Endothelial cell of umbilical vein (primary cell): Measurements from ENCODE around the gene PRDM8. TPM values are rescaled to one million over a fixed set of nuclear protein-coding genes. Genes with fewer than 3 reads are reported as not detected.

Experiments used
- BruUV-seq: library from RNA; stranded (reverse); fragments of 400-500 nt; replicated peaks from 2 replicates; lab custom pipeline; 2021; lab: Mats Ljungman, UMichigan
- CTCF ChIA-PET: fragments of 300-600, 350-600 bp; sonication (Branson Sonifier 250); formaldehyde crosslinking; loops from one replicate; lab custom pipeline; 2021; ENCODE audit warnings: antibody characterized with exemption, inconsistent platforms; lab: Charles Lee
- POLR2A ChIA-PET: fragments of 300-600, 350-600 bp; sonication (Branson Sonifier 250); formaldehyde crosslinking; loops from one replicate; lab custom pipeline; 2021; ENCODE audit warnings: antibody characterized with exemption, inconsistent platforms; lab: Charles Lee
- DNase-seq: peaks from one replicate; pipeline ENCODE4 v3.0.0-alpha.2; 2011; ENCODE audit warnings: low read depth, low spot score
- FAIRE-seq: peaks from 2 replicates; lab custom pipeline; 2011; peaks lifted over from hg19 to GRCh38; lab: Jason Lieb, UNC
- H2AFZ ChIP-seq: 2 replicates; pipeline ENCODE4 v1.6.0; 2012; ENCODE audit warnings: low read depth, low read length, control low read depth, inconsistent platforms
- H3K27ac ChIP-seq: 2 replicates; pipeline ENCODE4 v1.5.1; 2011; ENCODE audit warnings: low read depth, mild to moderate bottlenecking, control low read depth, low read length, moderate library complexity; ENCODE audit not compliant: insufficient read depth
- H3K27me3 ChIP-seq, 2 experiments: 2 replicates each; pipeline versions ENCODE4 v1.6.0 to v1.6.1; 2011; ENCODE audit warnings: low read length in 2 of 2, mixed read lengths in 1 of 2; ENCODE audit not compliant: control insufficient read depth in 2 of 2, insufficient read depth in 2 of 2
- H3K36me3 ChIP-seq, 2 experiments: 2 replicates in 1 of 2; 3 replicates in 1 of 2; pipeline ENCODE4 v1.5.1; 2011; ENCODE audit warnings: low read length in 2 of 2, mild to moderate bottlenecking in 1 of 2, moderate library complexity in 1 of 2; ENCODE audit not compliant: control insufficient read depth in 2 of 2, insufficient read depth in 2 of 2; ENCODE audit errors: extremely low read depth in 1 of 2
- H3K4me1 ChIP-seq: 3 replicates; pipeline ENCODE4 v1.5.1; 2011; ENCODE audit warnings: mild to moderate bottlenecking, low read length; ENCODE audit not compliant: control insufficient read depth, insufficient read depth; ENCODE audit errors: extremely low read depth
- H3K4me2 ChIP-seq: 2 replicates; pipeline ENCODE4 v1.6.1; 2011; ENCODE audit warnings: low read length, control low read depth, mixed read lengths; ENCODE audit not compliant: insufficient read depth
- H3K4me3 ChIP-seq, 3 experiments: fragments of 200-600 bp in 1 of 3; sonication (generic), shearing (Covaris generic) in 1 of 3; replicated peaks in 1 of 3; 2 replicates each; pipeline ENCODE4 v1.5.1; 2011 to 2016; ENCODE audit warnings: control low read depth in 3 of 3, low read length in 3 of 3, mild to moderate bottlenecking in 2 of 3, inconsistent platforms in 1 of 3, low read depth in 1 of 3, moderate library complexity in 1 of 3; ENCODE audit not compliant: insufficient read depth in 1 of 3
- H3K79me2 ChIP-seq: 2 replicates; pipeline ENCODE4 v1.6.0; 2012; ENCODE audit warnings: low read length, inconsistent platforms; ENCODE audit not compliant: control insufficient read depth, insufficient read depth
- H3K9ac ChIP-seq: replicated peaks from 2 replicates; pipeline ENCODE3; 2011; ENCODE audit warnings: low read length, control low read depth; ENCODE audit not compliant: insufficient read depth; ENCODE audit errors: extremely low read depth
- H3K9me1 ChIP-seq: replicated peaks from 3 replicates; pipeline ENCODE4 v1.6.0; 2011; ENCODE audit warnings: mild to moderate bottlenecking, low read length; ENCODE audit not compliant: control insufficient read depth, insufficient read depth; ENCODE audit errors: extremely low read depth
- H3K9me3 ChIP-seq: replicated peaks from 2 replicates; pipeline ENCODE4 v1.5.1; 2012; ENCODE audit warnings: low read length, inconsistent platforms; ENCODE audit not compliant: control insufficient read depth, insufficient read depth
- H4K20me1 ChIP-seq: replicated peaks from 2 replicates; pipeline ENCODE3; 2011; ENCODE audit warnings: mild to moderate bottlenecking, low read length; ENCODE audit not compliant: control insufficient read depth, insufficient read depth; ENCODE audit errors: extremely low read depth
- CTCF ChIP-seq, 2 donors: IDR thresholded peaks; 1 replicate in 1 of 2; 2 replicates in 1 of 2; pipeline ENCODE4 v1.5.1; 2011; ENCODE audit warnings: low read length in 2 of 2, mild to moderate bottlenecking in 2 of 2, moderate library complexity in 2 of 2, control low read depth in 1 of 2, inconsistent platforms in 1 of 2, low read depth in 1 of 2; ENCODE audit not compliant: insufficient read depth in 1 of 2; ENCODE audit errors: extremely low read depth in 1 of 2
- GATA2 ChIP-seq: IDR thresholded peaks from 2 replicates; pipeline ENCODE4 v1.7.0; 2011; ENCODE audit warnings: low read depth, mild to moderate bottlenecking, moderate library complexity, mixed read lengths, low read length; ENCODE audit not compliant: insufficient read length, insufficient read depth
- JUN ChIP-seq: IDR thresholded peaks from 2 replicates; pipeline ENCODE4 v1.6.1; 2011; ENCODE audit warnings: borderline replicate concordance, low read depth; ENCODE audit not compliant: insufficient read length, insufficient read depth
- MAX ChIP-seq: IDR thresholded peaks from 2 replicates; pipeline ENCODE4 v1.6.1; 2011; ENCODE audit not compliant: insufficient read depth, insufficient read length
- MYC ChIP-seq: IDR thresholded peaks from one replicate; pipeline ENCODE4 v1.6.1; 2011; ENCODE audit warnings: mild to moderate bottlenecking, low read depth, low read length
- POLR2A ChIP-seq: IDR thresholded peaks from 2 replicates; pipeline ENCODE4 v1.6.1; 2012; ENCODE audit warnings: low read depth, mild to moderate bottlenecking, control low read depth, low read length
- POLR2AphosphoS5 ChIP-seq: IDR thresholded peaks from 2 replicates; pipeline ENCODE4 v1.6.1; 2012; ENCODE audit warnings: low read depth, mild to moderate bottlenecking, control low read depth, low read length, moderate library complexity; ENCODE audit not compliant: insufficient read depth
- dilution Hi-C: fragments of 300-500 bp; cut with MboI; formaldehyde crosslinking; loops from one replicate; pipeline ENCODE4 v1.15.0; 2019; ENCODE audit warnings: low sequenced_read_pairs; ENCODE audit not compliant: extremely low pct_ligation_motif_present
- intact Hi-C: fragments of 100-400 bp; cut with micrococcal nuclease; formaldehyde crosslinking; loops from one replicate; pipeline ENCODE4 v1.10.0; 2022
- polyA plus RNA-seq, 4 experiments: library from polyadenylated mRNA; depleted of rRNA in 3 of 4; stranded (reverse) in 3 of 4; unstranded in 1 of 4; fragments of >200 nt; gene quantifications; 2 replicates each; pipeline versions ENCODE4 v1.2.1 to v1.2.3, GENCODE V29; 2011 to 2012; ENCODE audit warnings: missing spikeins in 1 of 4
- total RNA-seq: library from RNA; stranded (reverse); gene quantifications from 2 replicates; pipeline ENCODE4 v1.2.3, GENCODE V29; 2021

PRDM8 gene
- total and polyA plus RNA-seq, 2 donors (not counting 3 experiments of a cell fraction or from before 2014, with no cell fraction given) = 0.28 to 0.82 TPM

- no peak for FAIRE-seq
Measured at GRCh38 chr4:80239480-80240150, 42.3 kb downstream of the PRDM8 start.

More at GRCh38 chr4:80239480-80240150, 42.3 kb downstream of the PRDM8 start:
- Histone ChIP-seq H3K4me3 (no peak overlapping the region), H3K9me1 (no peaks in the 10 kb centered on the region), H3K4me1 (peaks cover 38% of the 10 kb centered on the region), H4K20me1 (no peaks in the 10 kb centered on the region), H3K9me3 (no peaks in the 10 kb centered on the region), H3K4me2 (no peak overlapping the region), H2AFZ (no peak overlapping the region), H3K27ac (no peak overlapping the region), H3K9ac (no peak overlapping the region), H3K79me2 (no peaks in the 10 kb centered on the region), H3K36me3 (no peaks in the 10 kb centered on the region), H3K27me3 (peaks cover 2% of the 10 kb centered on the region in 2 experiments)
- POLR2A ChIA-PET = no interaction called here
- TF ChIP-seq CTCF (IDR thresholded peaks at IDR 0.05; ENCODE audit: extremely low read depth in 1 of 2, insufficient read depth in 1 of 2, low read depth in 1 of 2, low read length in 2 of 2) = no peak
- TF ChIP-seq POLR2AphosphoS5 = no peak
- no peak for TF ChIP-seq MYC
- TF ChIP-seq POLR2A = no peak
- no peak for TF ChIP-seq GATA2
- TF ChIP-seq JUN = no peak
- TF ChIP-seq MAX = no peak
- CTCF ChIA-PET = no interaction called here
- dilution Hi-C loops = no loop called here
- no TSS peak for BruUV-seq
- DNase-seq = no peak
- intact Hi-C loops = loop anchor here (5.0 kb wide), 1 partner anchor 68 kb away; no protein-coding TSS in a partner anchor
